Kidney epithelial cell (primary cell): ENCODE results near the gene ARFRP1. TPM values are rescaled to one million over a fixed set of nuclear protein-coding genes. Genes with fewer than 3 reads are reported as not detected.

Experiments
- DNase-seq: peaks from one replicate; pipeline ENCODE4 v3.0.0-alpha.2; 2010; ENCODE audit warnings: low read depth
- H3K27me3 ChIP-seq: 2 replicates; pipeline ENCODE4 v1.6.0; 2011; ENCODE audit warnings: low read length; ENCODE audit not compliant: control insufficient read depth, insufficient read depth
- H3K36me3 ChIP-seq: 2 replicates; pipeline ENCODE4 v1.5.1; 2011; ENCODE audit warnings: low read length; ENCODE audit not compliant: control insufficient read depth, insufficient read depth
- H3K4me3 ChIP-seq: 2 replicates; pipeline ENCODE4 v1.5.1; 2011; ENCODE audit warnings: low read depth, mild to moderate bottlenecking, control low read depth, low read length
- CTCF ChIP-seq: IDR thresholded peaks from 2 replicates; pipeline ENCODE4 v1.5.1; 2011; ENCODE audit warnings: mild to moderate bottlenecking, moderate library complexity, low read length, control low read depth, inconsistent platforms; ENCODE audit not compliant: insufficient read depth, poor library complexity, severe bottlenecking
- total RNA-seq: library from RNA; depleted of rRNA; stranded (reverse); fragments of >200 nt; gene quantifications from 2 replicates; pipeline ENCODE4 v1.2.3, GENCODE V29; 2015

Gene ARFRP1
- total RNA-seq, 1 donor from 2014 or later = 56.9 TPM

- H3K27me3 ChIP-seq = no peaks in the 10 kb centered on the region
- no peak overlapping the region for H3K4me3 ChIP-seq
- peaks cover 2% of the 10 kb centered on the region for H3K36me3 ChIP-seq
- no peak for TF ChIP-seq CTCF
- no peak for DNase-seq
Measured at GRCh38 chr20:63748070-63748933, 40.5 kb upstream of the ARFRP1 start.

- TF ChIP-seq CTCF = no peak
- H3K27me3 ChIP-seq = no peaks in the 10 kb centered on the region
- DNase-seq = no peak
- peaks cover 2% of the 10 kb centered on the region for H3K36me3 ChIP-seq
- no peak overlapping the region for H3K4me3 ChIP-seq
Measured at GRCh38 chr20:63747622-63748069, 39.9 kb upstream of the ARFRP1 start.

- no peak for TF ChIP-seq CTCF
- no peak overlapping the region for H3K4me3 ChIP-seq
- peaks cover 2% of the 10 kb centered on the region for H3K36me3 ChIP-seq
- DNase-seq = no peak
- H3K27me3 ChIP-seq = no peaks in the 10 kb centered on the region
Measured at GRCh38 chr20:63746751-63747315, 39.1 kb upstream of the ARFRP1 start.

GRCh38 chr20:63745961-63746731, 38.4 kb upstream of the ARFRP1 start:
- no peaks in the 10 kb centered on the region for H3K27me3 ChIP-seq
- no peak for DNase-seq
- peaks cover 2% of the 10 kb centered on the region for H3K36me3 ChIP-seq
- no peak for TF ChIP-seq CTCF
- H3K4me3 ChIP-seq = no peak overlapping the region

GRCh38 chr20:63745424-63745805, 37.6 kb upstream of the ARFRP1 start:
- Histone ChIP-seq H3K36me3 (peaks cover 2% of the 10 kb centered on the region), H3K27me3 (no peaks in the 10 kb centered on the region), H3K4me3 (no peak overlapping the region)
- no peak for DNase-seq
- TF ChIP-seq CTCF = no peak
